Stimulated activated CD4-positive, alpha-beta T cell treated with anti-CD3 and anti-CD28 coated beads, TNF-alpha, amount 100 ng/mL, for 4 hours (primary cell): ENCODE results near the gene TRIM10.

ENCODE experiments used
- DNase-seq, 3 experiments: peaks; one replicate each; pipeline ENCODE4 v3.0.0-alpha.2; 2020; ENCODE audit warnings: low read depth in 3 of 3

The TRIM10 gene, protein sequence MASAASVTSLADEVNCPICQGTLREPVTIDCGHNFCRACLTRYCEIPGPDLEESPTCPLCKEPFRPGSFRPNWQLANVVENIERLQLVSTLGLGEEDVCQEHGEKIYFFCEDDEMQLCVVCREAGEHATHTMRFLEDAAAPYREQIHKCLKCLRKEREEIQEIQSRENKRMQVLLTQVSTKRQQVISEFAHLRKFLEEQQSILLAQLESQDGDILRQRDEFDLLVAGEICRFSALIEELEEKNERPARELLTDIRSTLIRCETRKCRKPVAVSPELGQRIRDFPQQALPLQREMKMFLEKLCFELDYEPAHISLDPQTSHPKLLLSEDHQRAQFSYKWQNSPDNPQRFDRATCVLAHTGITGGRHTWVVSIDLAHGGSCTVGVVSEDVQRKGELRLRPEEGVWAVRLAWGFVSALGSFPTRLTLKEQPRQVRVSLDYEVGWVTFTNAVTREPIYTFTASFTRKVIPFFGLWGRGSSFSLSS

DNA sequence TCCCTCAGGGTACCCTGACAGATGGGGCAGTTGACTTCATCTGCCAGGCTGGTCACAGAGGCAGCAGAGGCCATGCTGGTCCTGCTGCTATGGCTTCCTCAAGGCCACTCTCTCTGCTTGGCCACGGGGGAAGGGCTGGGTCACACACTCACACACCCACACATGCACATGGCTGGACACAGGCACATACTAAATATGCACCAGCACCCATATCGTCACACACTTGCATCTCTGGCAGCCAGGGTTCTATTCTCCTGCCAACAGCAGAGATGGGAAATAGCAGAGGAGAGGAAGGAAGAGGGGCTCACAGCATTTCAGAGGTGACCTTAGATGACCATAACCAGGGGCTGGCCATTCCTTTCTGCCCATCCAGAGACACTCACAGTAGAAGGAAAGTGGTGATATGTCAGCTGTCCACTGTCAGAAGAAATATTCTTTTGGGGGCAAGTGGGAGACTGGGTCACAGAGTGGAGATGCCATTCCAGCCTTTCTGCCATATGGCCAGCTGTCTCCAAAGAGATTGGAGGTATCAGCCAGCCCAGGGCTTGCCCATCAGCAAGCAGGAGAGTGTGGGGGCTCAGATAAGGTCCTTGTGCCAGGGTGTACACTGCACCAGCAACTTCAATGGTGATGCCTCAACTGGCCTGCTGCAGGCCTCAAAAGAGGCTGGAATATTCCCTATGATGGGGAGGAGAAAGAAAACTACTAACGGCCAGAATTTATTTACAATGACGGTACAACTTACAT is at the start of gene TRIM10:
TSS of gene TRIM10 (minus strand) at position 427 of the 747 bp plus-strand sequence. CDS start at position 74, 353 bp downstream.
- DNase-seq = no peak

DNA sequence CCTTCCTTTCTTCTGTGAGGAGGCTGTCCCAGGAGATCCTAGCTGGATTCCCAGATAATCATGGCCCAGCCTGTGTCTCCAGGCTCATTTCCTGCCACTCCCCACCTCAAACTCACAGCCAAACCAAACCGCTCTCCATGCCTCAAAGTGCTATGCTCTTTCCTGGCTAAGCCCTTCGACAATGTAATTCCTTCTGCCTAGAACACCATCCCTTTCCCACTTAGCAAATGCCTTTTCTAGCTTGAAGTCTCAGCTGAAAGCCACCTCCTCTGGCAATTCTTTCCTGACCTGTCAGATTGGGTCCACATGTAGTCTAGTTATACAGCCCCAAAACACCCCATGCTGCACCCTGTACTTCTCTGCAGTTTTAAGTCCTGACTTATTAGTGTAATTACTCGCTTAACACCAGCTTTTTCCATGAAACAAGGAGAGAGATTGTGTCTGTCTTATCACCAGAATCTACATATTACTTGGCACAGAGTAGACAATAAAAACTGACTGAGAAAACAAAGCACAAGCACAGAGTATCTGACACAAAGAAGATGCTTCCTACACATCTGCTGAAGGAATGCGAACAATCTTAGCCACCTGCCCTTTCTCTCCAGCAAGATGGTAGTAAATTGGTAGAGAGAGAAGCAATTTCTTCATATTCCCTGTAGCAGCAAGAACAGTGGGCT is 46.7 kb upstream of the TRIM10 start:
- DNase-seq = no peak

DNA sequence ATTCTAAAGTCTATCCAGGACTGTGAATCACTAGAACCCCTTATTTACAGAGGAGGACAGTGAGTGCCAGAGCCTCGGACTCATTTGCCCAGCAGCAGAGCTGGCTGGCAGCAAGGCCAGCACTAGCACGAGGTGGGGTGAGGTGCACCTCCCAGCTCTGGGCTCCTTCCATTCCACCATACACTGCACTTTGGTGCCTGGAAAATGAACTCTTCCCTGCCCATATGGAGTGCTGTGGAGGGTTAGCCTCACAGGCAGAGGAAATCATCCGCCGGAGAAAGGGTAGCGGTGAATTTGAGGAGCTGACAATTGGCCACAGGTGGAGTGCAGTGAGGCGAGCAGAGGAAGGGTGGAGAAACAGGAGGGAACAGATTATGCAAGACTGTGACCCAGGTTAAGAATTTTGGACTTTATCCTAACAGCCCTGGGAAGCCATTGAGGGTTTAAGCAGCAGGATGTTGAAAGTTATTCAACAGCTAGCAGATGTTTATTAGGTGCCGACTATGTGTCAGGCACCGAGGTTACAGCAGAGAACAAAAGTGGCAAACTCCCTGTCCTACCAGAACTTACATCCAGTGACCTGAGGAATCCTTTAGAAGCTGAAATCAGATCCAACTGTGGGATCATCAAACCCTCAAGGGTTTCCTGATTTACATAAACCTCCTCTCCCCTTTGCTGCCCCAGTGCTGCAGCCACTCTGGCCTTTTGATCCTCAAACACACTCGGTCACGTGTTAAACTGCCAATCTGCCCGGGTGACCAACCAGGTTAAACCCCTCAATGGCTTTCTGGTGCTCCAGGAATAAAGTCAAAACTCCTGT is 46.0 kb upstream of the TRIM10 start:
- no peak for DNase-seq

DNA sequence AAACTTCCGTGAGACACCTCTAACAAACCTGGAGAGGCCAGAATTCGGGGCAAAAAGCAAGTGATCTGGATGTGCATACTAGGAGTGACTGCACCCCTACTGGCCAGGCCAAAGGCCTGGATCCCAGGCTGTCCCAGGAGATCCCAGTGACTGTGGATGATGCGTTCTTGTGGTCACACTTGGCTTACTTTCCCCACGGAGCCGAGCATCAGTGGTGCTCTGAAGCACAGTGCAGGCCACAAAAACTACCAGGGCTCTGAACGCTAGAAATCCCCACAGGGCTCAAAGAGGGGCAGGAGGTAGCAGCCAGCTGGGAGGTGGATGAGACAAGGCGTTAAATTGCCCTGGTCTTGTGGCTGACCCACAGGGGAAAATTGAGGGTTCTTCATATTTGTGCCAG is 45.1 kb upstream of the TRIM10 start:
- no peak for DNase-seq

DNA sequence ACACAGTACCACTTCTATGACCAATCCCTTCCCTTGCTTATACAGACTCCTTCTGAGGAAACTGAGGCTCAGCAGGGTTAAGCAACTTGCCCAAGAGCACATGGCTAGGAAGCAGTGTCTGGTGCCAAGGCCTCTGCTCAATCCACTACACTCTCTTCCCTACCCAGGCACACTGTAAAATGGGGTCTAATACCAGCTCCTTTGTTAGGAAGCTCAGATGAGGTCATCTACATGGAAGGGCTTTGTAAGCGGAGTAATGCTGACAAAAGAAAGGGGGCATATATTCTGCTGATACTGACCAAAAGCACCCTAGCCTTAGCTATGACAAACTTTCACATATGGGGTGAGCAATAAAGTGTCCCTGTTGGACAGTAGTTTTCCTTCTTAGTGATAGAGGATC is 43.1 kb upstream of the TRIM10 start:
- DNase-seq = no peak

DNA sequence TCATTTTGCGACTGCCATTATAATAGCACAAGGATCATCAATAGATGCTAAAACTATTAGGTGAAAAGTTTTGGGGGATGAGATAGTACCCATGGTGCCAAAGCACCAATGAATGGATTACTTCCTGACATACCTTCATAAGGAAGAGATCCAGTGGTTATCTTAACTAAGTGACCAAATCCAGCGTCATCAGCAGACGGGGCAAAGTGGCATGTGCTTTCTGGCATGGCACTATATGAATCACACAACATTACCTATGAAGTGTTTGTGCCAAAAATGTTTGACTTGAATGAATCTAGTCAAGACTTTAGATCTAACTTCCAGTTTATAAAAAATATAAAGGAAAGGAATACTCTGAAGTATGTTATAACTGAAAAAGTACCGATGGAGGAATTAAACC is 41.4 kb upstream of the TRIM10 start:
- no peak for DNase-seq

DNA sequence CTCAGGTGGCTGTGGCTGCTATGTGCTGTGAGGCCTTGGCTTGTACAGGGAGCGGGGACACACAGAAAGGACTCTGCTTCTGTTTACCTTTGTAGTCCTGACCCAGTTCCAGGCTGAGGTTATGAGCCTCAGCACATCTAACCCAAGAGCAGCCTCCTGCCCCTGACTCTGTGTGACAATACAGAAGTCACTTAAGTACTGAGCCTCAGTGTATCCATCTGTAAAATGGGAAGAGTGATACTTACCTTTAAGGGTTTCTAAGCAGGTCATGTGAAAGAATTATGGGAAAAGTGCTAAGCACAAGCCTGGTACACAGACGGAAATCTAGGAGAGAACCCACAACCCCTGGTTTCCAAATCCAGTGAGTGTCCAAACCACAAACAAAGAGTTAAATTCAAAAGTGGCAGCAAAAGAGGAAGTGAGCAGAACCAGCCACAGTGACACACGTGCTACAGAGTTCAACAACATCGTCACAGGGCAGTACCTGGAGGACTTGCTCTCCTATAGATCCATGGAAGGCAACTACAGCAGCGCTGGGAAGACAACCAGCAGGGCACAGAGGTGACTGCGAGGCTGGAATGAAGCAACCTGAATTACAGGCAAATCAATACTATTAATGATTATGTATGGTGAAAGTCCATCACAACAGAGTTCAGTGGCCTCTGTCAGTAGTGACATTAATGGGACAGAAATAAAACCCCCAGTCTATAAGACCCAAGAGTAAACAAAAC is 39.7 kb upstream of the TRIM10 start:
- DNase-seq = no peak

DNA sequence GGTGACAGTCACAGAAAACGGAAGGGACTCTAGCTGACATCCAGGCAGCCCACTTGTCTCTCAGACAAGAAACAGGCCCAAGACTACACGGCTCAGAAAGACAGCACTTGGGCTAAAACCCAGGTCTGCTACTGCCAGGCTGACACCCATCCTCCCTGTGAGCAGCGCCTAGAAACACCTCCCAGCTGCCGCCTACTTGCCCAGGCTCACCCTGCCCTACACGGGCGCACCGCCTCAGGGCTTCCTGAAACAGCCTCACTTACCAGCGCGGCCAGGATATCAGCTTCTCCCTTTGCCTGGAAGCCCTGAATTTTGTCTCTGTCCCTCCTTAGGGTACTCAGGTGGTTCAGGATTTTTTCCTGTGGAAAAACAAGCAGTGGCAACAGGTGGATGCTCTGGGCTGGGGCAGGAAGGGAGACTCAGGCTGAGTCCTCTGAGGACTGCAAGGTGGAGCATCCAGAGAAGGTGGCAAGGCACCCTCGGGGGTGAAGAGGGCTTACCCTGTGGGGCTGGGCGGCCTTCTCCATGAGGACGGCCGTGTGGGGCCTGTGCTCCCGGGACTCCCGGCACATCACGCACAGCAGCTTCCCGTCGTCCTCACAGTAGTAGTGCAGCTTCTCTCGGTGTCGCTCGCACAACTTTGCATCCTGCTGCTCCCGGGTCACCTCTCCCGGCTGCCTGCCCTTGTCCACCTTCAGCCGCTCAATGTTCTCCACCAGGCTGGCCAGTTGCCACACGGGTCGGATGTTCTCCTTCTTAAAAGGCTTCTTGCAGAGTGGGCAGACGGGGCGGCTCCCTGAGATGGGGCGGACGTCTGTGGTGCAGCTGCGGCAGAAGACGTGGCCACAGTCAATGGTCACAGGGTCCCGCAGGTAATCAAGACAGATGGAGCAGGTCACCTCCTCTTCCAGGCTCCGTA is 37.4 kb upstream of the TRIM10 start:
- no peak for DNase-seq

DNA sequence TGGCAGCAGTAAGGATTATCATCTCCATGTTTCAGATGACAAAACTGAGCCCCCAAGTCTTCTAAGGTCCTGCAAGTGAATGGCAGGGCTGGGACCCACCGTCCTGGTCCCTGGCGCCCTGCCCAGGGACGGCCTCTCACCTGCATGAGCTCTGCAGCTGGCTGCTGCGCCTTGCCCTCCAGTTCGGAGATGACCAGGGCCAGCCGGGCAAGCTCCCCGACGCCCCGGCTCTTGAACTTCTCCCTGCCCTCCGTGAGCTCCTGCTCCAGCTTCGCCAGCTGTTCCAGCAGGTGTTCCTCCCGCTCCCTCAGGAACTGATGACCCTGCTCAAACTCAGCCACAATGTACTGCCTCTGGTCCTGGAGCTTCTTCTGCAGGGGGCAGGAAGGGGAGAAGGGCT is 35.4 kb upstream of the TRIM10 start:
- DNase-seq = no peak

DNA sequence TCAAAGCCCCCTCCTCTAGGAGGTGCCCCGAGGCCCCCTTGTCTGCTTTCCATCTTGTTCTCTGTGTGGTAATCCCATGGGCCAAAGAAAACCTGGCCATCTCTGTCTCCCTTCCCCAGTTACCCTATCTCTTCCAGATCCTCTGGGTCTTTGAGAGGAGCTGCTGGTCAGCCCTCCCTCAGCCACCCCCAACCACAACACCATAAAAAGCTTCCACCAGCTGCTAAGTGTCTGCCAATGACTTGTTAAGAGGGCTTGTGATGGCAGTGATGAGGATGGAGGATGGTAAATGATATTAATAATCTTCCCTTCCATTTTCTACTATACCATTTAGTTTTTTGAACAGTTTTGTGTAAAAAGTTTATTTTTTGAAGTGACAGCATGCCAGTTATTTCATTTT is 34.9 kb upstream of the TRIM10 start:
- no peak for DNase-seq

DNA sequence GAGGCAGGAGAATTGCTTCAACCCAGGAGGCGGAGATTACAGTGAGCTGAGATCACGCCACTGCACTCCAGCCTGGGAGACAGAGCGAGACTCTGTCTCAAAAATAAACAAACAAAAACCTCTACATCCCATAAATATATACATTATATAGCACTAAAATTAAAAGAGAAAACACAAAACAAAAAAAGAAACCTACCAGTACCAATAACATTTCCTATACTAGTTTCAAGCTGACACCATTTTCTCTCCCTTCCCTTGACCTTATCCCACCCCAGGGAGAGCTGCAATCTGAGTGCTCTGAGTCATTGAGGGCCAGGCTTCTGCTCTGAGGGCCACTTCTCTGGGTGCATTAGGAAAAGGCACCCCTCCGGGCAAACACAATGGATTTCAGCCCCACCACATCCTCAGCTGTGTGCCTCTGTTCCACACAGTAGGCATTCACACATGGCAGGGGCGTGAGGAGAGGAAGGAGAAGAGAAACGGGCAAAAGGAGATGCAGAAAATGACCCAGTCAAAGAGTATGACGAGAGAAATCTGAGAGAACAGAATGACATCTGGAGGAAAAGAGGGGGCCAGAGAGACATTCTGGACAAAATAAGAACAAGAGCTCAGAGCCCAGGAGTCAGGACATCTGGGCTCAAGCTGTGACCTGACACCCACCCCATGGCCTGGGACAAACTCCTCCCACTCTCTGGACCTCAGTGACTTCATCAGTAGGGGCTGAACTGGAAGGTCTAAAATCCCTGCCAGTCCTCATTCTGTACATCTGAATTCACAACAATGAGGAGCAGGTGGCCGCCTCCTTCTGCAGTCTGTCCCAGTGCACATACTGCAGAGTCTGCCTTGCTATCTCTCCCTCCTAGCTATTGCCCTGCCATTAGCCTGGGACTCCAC is 34.0 kb upstream of the TRIM10 start:
- no peak for DNase-seq

DNA sequence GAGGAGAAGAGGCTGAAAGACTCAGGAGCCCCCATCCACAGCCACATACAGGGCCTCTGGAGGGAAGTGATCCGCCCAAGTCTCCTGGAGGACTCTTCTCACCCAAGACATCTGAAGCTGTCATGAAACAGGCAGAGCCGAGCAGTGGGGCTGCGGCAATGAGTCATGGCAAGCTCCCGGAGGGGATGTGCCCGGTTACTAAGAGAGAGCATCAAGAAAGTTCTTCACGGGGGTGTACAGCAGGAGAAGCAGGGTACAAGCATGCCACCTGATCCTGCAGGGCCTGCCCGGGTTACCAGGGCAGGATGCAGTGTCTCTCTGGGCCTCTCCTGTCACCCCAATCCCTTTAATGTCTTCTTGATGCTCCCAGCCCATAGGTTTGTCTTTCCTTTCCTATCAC is 31.1 kb upstream of the TRIM10 start:
- DNase-seq = no peak

DNA sequence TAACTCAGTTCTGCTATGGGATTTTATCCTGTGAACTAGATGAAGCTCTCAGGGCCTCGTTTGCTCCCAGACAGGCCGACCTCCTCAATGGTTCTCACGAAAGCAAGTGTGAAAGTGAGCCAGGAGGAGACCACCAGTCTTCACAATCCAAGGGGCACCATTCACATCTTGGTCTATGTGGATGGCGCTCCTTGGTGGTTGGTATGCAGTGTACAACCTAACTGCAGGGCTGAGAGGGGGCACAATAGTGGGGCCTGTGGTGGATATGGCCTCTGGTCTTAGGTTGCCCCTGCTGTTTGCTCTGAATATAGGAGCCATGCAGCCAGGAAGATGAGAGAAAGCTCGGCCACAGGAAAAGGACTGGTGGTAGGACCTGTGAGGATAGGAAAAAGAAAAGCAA is 27.5 kb upstream of the TRIM10 start:
- no peak for DNase-seq

DNA sequence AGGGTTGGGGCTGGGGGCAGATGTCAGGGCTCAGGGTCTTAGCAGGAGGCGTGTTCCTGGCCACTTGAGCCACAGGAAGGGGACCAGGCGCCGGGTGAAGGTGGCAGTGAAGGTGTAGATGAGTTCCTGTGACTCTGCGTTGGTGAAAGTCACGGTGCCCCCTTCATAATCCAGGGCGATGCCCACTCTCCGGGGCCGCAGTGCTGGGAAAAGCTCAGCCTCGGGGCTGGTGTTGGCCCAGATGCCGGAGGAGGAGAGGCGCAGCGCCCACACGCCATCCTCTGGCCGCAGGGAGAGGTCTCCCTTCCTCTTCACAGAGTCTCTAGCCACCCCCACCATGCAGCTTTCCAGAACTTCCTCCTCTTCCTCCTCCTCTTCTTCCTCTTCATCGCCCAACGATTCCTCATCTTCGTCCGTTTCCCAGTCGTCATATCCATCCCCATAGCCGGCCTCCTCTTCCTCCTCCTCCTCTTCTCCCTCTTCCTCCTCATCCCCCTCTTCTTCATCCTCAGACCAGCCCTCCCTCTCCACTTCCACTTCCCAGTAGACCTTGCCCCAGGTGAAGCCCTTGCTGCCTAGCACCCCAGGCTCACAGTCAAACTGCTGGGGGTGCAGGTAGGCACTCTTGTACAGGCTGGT is 25.0 kb upstream of the TRIM10 start:
- no peak for DNase-seq

DNA sequence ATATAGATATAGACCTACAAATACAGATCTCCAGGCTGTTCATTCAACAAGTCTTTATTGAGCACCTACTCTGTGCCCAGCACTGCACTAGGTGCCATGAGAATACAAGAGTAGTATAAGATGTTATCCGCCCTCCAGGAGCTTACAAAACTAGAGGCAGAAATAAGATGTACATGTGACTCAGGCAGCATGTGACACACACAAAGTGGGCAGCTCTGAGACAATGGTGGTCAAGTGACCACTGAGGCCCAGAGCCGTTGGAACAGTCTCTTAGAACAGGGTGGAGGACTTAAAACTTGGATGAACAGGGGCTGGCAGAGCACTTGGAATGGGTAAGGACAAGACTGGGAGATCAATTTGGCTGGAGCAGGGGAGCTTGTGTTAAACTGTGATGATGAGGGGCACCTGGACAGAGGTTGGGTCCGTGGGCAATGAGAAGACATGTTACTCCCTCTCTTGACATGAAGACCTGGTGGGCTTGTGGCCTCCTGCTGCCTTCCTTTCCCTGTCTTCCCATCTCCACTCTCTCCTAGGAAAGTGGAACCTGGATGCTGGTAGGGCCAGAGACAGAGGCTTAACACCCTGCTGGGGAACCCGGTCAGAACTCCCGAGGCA is 23.5 kb upstream of the TRIM10 start:
- DNase-seq = no peak

DNA sequence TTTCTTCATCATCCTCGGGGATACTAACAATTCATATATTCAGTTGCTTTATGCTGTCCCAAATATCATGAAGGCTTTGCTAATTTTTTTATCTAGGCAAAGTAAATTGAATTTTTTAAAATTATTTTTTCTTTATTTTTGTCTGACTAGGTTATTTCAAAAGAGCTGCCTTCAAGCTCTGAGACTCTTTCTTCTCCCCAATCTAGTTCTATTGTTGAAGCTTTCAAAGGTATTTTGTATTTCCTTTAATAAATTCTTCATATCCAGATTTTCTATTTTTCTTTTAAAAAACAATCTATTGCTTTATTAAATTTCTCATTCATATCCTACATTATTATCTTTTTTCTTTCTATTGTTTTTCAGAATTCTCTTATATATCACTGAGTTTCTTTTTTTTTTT is 19.1 kb upstream of the TRIM10 start:
- DNase-seq = no peak

DNA sequence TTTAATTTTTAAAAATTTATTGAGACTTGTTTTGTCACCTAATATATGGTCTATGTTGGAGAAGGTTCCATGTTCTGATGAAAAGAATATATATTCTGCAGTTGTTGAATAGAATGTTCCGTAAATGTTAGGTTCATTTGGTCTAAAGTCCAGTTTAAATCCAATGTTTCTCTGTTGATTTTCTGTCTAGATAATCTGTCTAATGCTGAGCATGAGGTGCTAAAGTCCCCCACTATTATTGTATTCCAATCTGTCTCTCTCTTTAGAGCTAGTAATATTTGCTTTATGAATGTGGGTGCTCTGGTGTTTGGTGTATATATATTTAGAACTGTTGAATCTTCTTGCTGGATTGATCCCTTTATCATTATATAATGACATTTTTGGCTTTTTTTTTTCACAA is 17.8 kb upstream of the TRIM10 start:
- no peak for DNase-seq

DNA sequence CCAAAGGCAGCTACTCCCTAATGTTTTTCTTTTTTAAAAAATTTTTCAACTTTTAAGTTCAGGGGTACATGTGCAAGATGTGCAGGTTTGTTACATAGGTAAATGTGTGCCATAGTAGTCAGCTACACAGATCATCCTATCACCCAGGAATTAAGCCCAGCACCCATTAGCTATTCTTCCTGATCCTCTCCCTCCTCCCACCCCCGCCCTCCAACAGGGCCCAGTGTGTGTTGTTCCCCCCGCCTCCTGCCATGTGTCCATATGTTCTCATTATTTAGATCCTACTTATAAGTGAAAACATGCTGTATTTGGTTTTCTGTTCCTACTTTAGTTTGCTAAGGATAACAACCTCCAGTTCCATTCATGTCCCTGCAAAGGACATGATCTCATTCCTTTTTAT is 14.8 kb upstream of the TRIM10 start:
- no peak for DNase-seq
